ENCODE measurements around the gene UQCC3.
A peak's percentile ranks its signal among the peaks of the same experiment; 100 is the strongest.
"Not testable (repeated sequence)": the region's sequence is repeated elsewhere in the genome, so short reads cannot be mapped to it uniquely, and the experiment has no call there.

UQCC3 gene

DNA sequence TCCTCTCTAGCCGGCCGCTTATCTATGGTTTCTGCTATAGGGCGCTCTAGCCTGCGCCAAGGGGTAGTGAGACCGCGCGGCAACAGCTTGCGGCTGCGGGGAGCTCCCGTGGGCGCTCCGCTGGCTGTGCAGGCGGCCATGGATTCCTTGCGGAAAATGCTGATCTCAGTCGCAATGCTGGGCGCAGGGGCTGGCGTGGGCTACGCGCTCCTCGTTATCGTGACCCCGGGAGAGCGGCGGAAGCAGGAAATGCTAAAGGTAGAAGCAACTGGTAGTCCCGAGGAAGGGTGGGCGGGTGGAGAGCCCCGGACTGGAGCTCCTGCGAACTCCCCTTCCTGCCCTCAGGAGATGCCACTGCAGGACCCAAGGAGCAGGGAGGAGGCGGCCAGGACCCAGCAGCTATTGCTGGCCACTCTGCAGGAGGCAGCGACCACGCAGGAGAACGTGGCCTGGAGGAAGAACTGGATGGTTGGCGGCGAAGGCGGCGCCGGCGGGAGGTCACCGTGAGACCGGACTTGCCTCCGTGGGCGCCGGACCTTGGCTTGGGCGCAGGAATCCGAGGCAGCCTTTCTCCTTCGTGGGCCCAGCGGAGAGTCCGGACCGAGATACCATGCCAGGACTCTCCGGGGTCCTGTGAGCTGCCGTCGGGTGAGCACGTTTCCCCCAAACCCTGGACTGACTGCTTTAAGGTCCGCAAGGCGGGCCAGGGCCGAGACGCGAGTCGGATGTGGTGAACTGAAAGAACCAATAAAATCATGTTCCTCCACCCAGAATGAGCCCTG, at the start of gene UQCC3, which contains the start of gene LBHD1:
Gene UQCC3 (plus strand): TSS at position 66 of the 782 bp plus-strand sequence. CDS start 73 bp downstream, at position 139.
Gene LBHD1 (minus strand): TSS at position 660 of the 782 bp plus-strand sequence. CDS start 2,236 bp downstream, outside the sequence.
- H3K4me3 ChIP-seq (ENCODE audit: low read depth, low read length): peak within 1 kb of the TSS; percentile 95

GRCh38 chr11:62622476-62623089, 48.9 kb upstream of the UQCC3 start:
- H3K4me3 ChIP-seq (ENCODE audit: low read depth, low read length): no peak overlapping the region

DNA sequence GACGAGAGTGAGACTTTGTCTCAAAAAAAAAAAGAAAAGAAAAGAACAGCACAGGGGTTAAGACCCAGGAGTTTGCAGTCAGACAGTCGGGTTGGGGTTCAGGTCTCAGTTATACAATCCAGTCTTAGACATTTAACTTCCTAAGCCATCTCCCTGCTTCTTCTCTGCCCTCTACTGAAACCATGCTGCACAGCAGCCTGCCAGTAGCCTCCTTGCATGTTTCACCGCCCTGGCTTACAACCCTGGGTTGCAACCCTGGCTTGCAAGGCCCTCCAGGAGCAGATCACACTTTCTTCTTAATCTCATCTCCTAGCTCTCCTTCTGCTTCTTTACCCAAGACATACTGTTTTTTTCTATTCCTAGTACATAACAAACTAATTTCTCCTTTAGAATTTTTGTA, 43.8 kb upstream of the UQCC3 start:
- H3K4me3 ChIP-seq (ENCODE audit: low read depth, low read length): no peak overlapping the region

DNA sequence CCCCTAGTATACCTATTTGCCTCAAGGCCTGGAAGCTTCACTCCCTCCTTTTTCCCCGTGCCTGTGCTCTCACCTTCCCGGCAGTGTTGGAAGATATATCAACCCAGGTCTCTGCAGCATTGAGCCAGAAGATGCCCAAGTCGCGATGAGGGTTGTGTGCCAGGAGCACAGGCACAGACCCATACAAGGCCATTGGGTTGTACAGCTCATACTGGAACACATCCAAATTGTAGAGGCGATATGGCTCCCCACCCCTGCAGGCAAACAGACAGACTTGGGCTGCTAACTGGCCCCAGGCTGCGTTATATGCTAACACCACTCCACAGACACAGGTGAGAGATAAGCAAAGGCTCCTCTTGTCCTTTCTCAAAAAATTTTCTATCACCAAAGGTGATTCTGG, 39.0 kb upstream of the UQCC3 start:
- no peak overlapping the region for H3K4me3 ChIP-seq (ENCODE audit: low read depth, low read length)

- H3K4me3 ChIP-seq (ENCODE audit: low read depth, low read length): no peak overlapping the region
These were observed 27.3 kb upstream of the UQCC3 start for GRCh38 chr11:62644220-62644619.

DNA sequence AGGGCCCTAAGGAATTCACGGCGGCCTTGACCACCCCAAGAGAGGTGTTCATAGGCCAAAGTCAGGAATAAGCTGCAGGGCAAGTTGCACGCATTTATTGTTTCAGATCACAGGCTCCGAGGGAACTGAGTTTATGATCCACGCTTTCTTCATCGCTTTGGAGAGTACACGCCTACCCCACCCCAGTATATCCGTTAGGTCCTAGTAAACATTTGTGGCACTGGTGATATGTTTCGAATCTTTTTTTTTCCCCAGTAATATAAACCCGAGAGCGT, 25.9 kb upstream of the UQCC3 start:
- peak overlapping the region; percentile 94 for H3K4me3 ChIP-seq (ENCODE audit: low read depth, low read length)

- H3K4me3 ChIP-seq (ENCODE audit: low read depth, low read length): peak within 1 kb of the TSS; percentile 94
These were observed 25.3 kb upstream of the UQCC3 start, which contains the start of gene GANAB for GRCh38 chr11:62645946-62646824. GANAB (minus strand) TSS chr11:62646613; CDS start chr11:62646599, 14 bp downstream.

- no peak overlapping the region for H3K4me3 ChIP-seq (ENCODE audit: low read depth, low read length)
These were observed 24.5 kb upstream of the UQCC3 start for GRCh38 chr11:62646825-62647608.

DNA sequence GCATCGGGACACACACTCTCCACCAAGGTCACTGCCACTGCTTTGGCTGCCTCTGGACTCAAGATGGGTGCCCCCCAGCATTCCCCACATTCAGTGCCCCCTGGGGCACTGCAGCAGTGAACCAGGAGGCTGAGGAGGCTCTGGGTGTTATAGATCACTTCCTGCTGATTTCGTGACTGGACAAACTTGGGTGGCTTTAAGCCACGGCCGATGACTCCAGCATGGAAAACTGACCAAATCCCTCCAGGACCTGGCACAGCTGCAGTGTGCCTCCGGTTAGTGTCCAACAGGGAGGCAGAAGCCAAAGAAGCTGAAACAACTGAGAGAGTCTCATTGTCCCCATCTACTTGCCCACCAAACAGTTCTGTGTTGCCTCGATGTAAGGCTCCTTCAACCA, 23.9 kb upstream of the UQCC3 start:
- no peak overlapping the region for H3K4me3 ChIP-seq (ENCODE audit: low read depth, low read length)

- no peak overlapping the region for H3K4me3 ChIP-seq (ENCODE audit: low read depth, low read length)
These were observed 23.1 kb upstream of the UQCC3 start for GRCh38 chr11:62648185-62648966.

GRCh38 chr11:62648967-62649364, 22.5 kb upstream of the UQCC3 start:
- no peak overlapping the region for H3K4me3 ChIP-seq (ENCODE audit: low read depth, low read length)

DNA sequence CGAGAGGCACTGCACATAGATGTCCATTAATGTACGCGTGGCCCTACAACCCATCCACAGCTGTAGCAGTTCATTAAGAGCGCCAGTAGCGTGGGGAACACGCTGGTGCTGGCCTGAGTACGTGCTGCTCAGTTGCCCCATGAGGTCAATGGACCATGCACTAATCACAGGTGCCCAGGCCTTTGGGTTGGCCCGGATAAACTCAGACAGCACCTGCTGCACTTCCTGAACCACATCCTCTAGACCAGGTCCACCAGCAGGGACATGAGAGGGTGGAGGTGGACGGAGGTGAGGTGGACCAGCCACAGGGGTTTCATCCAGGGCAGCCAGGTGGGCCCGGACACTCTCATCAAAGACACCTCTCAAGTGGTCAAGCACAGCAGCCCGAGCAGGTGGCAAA, 22.0 kb upstream of the UQCC3 start:
- H3K4me3 ChIP-seq (ENCODE audit: low read depth, low read length): no peak overlapping the region

DNA sequence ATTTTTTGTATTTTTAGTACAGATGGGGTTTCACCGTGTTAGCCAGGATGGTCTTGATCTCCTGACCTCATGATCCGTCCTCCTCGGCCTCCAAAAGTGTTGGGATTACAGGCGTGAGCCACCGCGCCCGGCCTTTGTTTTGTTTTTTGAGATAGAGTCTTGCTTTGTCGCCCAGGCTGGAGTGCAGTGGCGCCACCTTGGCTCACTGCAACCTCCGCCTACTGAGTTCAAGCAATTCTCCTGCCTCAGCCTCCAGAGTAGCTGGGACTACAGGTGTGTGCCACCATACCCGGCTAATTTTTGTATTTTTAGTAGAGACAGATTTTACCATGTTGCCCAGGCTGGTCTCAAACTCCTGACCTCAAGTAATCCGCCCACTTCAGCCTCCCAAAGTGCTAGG, 21.2 kb upstream of the UQCC3 start:
- H3K4me3 ChIP-seq (ENCODE audit: low read depth, low read length): not testable (repeated sequence)

- H3K4me3 ChIP-seq (ENCODE audit: low read depth, low read length): peak overlapping the region; percentile 88
These were observed 19.1 kb upstream of the UQCC3 start for GRCh38 chr11:62652161-62653006.

GRCh38 chr11:62654297-62654696, 17.2 kb upstream of the UQCC3 start:
- no peak overlapping the region for H3K4me3 ChIP-seq (ENCODE audit: low read depth, low read length)

DNA sequence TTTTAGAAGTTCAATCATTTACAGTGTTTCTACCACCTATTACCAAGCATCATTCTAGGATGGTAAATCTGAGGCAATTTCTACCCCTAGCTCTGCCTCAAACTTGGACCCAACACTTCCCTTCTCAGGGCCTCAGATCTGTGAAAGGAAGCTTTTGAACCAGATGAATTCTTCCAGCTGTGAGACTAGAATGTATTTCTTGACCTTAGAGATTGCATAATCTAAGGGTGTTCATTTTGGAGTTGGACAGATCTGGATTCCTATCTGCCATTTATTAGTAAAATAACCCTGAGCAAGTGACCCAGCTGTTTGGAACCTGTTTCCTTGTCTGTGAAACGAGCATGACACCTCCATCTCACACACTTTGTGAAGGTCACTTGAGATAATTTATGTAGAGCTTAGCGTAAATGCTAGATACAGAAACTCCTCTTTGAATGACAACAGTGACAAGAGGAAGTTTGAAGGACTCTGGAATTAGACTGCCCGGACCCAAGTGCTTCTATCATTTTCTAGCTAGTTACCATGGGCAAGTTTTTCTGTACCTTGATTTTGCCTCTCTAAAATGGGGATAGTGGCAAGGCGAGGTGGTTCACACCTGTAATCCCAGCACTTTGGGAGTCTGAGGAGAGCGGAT, 14.6 kb upstream of the UQCC3 start:
- no peak overlapping the region for H3K4me3 ChIP-seq (ENCODE audit: low read depth, low read length)

- peak overlapping the region; percentile 96 for H3K4me3 ChIP-seq (ENCODE audit: low read depth, low read length)
These were observed 6.9 kb upstream of the UQCC3 start for GRCh38 chr11:62664405-62665074.

- peak within 1 kb of the TSS; percentile 96 for H3K4me3 ChIP-seq (ENCODE audit: low read depth, low read length)
These were observed 6.3 kb upstream of the UQCC3 start, which contains the start of the genes C11orf98 and CSKMT for GRCh38 chr11:62665075-62665598. C11orf98 (minus strand) TSS chr11:62665210; CDS start chr11:62665169, 41 bp downstream. CSKMT (plus strand) TSS chr11:62665312; CDS start chr11:62665880, 568 bp downstream.
